Nephron (organoid): ENCODE measurements around the gene AFDN.

Source experiments
- H3K27ac Mint-ChIP-seq, 3 experiments: 2 replicates each; pipeline ENCODE4 v1.8.0; 2020; ENCODE audit warnings: mixed read lengths in 3 of 3, mild to moderate bottlenecking in 2 of 3, moderate library complexity in 1 of 3
- H3K27me3 Mint-ChIP-seq: 2 replicates; pipeline ENCODE4 v1.8.0; 2021; ENCODE audit warnings: low read depth, mild to moderate bottlenecking, moderate library complexity, mixed read lengths
- H3K36me3 Mint-ChIP-seq: 2 replicates; pipeline ENCODE4 v1.8.0; 2020; ENCODE audit warnings: low read depth, mixed read lengths
- H3K4me1 Mint-ChIP-seq: 2 replicates; pipeline ENCODE4 v1.8.0; 2020; ENCODE audit warnings: mixed read lengths
- H3K4me3 Mint-ChIP-seq, 3 experiments: 2 replicates each; pipeline ENCODE4 v1.8.0; 2020; ENCODE audit warnings: mild to moderate bottlenecking in 3 of 3, mixed read lengths in 3 of 3, moderate library complexity in 2 of 3
- H3K9me3 Mint-ChIP-seq: 2 replicates; pipeline ENCODE4 v1.8.0; 2020; ENCODE audit warnings: mixed read lengths
- TF ChIP-seq, protein P1 (sequence below), 3 experiments: fragments of 200-600 bp; sonication (generic); IDR thresholded peaks; one replicate each; pipeline ENCODE4 v1.5.0; 2021; ENCODE audit warnings: antibody characterized with exemption in 3 of 3; ENCODE audit not compliant: unreplicated experiment in 3 of 3

Gene AFDN

DNA sequence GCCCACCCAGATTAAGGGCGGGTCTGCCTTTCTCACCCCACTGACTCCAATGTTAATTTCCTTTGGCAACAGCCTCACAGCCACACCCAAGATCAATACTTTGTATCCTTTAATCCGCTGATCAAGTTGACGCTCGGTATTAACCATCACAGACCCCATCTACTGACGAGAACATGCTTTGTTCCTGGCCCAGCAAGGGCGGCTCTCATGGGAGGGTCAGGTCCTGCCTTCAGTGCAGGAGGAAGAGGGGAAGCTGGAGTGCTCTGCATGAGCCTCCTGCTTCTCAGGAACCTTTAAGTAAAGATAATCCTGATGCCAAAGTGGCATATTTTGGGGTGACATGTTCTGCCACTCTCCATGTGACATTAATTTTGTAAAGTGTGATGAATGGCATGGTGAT, 179.1 kb downstream of the AFDN start:
- H3K4me1 Mint-ChIP-seq: peaks cover 9% of the 10 kb centered on the region
- peaks cover 39% of the 10 kb centered on the region for H3K9me3 Mint-ChIP-seq
- TF ChIP-seq, protein P1, sequence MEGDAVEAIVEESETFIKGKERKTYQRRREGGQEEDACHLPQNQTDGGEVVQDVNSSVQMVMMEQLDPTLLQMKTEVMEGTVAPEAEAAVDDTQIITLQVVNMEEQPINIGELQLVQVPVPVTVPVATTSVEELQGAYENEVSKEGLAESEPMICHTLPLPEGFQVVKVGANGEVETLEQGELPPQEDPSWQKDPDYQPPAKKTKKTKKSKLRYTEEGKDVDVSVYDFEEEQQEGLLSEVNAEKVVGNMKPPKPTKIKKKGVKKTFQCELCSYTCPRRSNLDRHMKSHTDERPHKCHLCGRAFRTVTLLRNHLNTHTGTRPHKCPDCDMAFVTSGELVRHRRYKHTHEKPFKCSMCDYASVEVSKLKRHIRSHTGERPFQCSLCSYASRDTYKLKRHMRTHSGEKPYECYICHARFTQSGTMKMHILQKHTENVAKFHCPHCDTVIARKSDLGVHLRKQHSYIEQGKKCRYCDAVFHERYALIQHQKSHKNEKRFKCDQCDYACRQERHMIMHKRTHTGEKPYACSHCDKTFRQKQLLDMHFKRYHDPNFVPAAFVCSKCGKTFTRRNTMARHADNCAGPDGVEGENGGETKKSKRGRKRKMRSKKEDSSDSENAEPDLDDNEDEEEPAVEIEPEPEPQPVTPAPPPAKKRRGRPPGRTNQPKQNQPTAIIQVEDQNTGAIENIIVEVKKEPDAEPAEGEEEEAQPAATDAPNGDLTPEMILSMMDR (IDR thresholded peaks at IDR 0.05; ENCODE audit: unreplicated experiment in 3 of 3): no peak
- no peak overlapping the region for H3K27ac Mint-ChIP-seq
- H3K27me3 Mint-ChIP-seq: no peaks in the 10 kb centered on the region
- H3K4me3 Mint-ChIP-seq: no peak overlapping the region
- H3K36me3 Mint-ChIP-seq: no peaks in the 10 kb centered on the region

DNA sequence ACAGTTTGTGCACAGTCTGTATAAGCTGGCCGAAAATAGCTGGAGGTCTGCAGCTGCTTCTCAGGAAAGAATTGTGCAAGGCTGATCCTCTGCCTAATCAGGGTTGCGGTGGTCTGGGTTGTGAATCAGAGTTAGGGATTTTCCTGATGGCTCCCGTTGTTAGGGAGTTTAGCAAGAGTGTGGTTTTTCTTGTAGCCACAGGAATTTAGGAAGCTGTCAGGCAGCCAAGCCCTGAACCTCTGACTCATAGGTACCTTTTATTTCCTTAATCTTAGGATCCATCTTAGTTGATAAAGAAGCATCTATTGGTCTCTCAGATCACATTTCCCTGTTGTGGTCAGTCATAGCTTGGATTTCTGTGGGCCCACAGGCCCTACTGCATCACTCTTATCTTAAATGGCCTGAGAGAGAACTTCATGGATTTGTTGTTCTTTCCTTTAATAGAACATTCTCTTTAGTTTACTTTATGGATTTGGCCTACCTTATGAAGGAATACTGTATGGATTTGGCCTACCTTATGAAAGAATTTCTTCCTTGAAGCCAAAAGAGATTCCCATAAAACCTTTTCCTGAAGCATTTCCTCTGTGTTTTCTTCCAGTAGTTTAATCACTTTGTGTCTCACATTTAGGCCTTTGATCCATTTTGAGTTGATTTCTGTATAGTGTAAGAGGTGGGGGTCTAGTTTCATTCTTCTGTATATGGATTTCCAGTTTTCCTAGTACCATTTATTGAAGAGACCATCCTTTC, 181.1 kb downstream of the AFDN start:
- Mint-ChIP-seq H3K4me1 (peaks cover 9% of the 10 kb centered on the region), H3K27ac (peak overlapping the region in 1 of 3 experiments; percentile 12), H3K27me3 (no peaks in the 10 kb centered on the region), H3K9me3 (peaks cover 51% of the 10 kb centered on the region), H3K4me3 (no peak overlapping the region), H3K36me3 (peaks cover 7% of the 10 kb centered on the region)
- TF ChIP-seq, protein P1 (IDR thresholded peaks at IDR 0.05; ENCODE audit: unreplicated experiment in 3 of 3): no peak

DNA sequence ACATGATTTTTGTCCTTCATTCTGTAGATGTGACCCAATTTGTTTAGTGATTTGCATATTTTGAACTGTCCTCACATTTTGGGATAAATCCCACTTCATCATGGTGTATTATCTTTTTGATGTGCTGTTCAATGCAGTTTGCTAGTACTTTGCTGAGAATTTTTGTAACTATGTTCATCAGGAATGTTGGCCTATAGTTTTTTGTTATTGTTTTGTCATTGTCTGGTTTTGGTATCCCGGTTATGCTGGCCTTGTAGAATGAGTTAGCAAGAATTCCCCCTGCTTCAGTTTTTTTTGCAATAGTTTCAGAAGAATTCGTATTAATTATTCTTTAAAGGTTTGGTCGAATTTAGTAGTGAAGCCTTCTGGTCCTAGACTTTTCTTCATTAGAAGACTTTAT, 182.6 kb downstream of the AFDN start:
- Mint-ChIP-seq H3K9me3 (peaks cover 55% of the 10 kb centered on the region), H3K27ac (no peak overlapping the region), H3K36me3 (peaks cover 7% of the 10 kb centered on the region), H3K4me1 (peaks cover 14% of the 10 kb centered on the region), H3K4me3 (no peak overlapping the region), H3K27me3 (no peaks in the 10 kb centered on the region)
- TF ChIP-seq, protein P1 (IDR thresholded peaks at IDR 0.05; ENCODE audit: unreplicated experiment in 3 of 3): no peak

DNA sequence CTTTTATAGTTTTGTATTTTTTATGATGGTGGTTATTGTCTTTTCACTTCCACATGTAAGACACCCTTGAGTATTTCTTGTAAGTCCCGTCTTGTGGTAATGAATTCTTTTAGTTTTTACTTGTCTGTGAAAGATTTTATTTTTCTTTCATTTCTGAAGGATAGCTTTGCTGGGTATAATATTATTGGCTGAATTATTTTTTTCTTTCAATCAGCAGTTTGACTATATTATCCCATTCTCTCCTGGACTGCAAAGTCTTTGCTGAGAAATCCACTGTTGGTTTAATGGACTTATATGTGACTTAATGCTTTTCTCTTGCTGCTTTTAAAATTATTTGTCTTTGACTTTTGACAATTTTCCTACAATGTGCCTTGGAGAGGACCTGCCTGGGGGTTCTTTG, 184.6 kb downstream of the AFDN start:
- TF ChIP-seq, protein P1 (IDR thresholded peaks at IDR 0.05; ENCODE audit: unreplicated experiment in 3 of 3): no peak
- Mint-ChIP-seq H3K27me3 (no peaks in the 10 kb centered on the region), H3K9me3 (peaks cover 51% of the 10 kb centered on the region), H3K4me3 (no peak overlapping the region), H3K4me1 (peaks cover 33% of the 10 kb centered on the region), H3K36me3 (peaks cover 7% of the 10 kb centered on the region), H3K27ac (no peak overlapping the region)

DNA sequence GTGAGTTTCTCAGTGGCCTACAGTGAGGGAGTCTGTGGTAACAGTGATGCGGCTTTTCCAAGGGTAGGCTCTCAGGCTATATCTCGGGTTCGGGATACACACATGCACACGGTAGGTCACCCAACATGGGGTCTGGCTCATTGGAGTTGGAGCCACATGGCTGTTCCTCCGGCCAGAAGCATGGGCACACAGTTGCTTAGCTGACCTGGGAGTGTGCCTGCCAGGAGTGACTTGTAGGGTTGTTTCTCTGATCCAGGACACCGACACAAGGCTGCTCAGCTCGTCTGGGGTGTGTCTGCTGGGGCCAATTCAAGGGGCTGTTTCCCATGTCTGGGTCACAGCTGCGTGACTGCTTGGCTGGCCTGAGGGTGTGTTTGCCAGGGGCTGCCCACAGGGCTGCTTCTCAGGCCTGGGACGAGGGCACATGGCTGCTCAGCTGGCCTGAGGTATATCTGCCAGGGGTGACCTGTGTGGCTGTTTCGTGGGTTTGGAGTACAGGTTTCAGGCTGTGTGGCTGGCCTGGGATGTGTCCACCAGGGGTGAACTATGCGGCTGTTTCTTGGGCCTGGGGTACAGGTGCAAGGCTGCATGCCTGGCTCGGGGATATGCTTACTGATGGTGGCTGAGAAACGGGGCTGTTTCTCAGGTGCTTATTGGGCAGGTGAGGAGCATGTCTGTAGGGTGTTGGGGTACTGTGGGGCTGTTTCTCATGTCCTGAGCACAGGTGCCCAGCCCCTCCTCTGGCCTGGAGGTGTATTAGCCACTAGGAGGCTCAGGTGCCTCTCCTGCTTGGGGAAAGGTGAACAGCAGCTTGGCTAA, 185.9 kb downstream of the AFDN start:
- Mint-ChIP-seq H3K4me1 (peaks cover 42% of the 10 kb centered on the region), H3K27ac (no peak overlapping the region), H3K4me3 (no peak overlapping the region), H3K36me3 (peaks cover 7% of the 10 kb centered on the region), H3K9me3 (peaks cover 56% of the 10 kb centered on the region), H3K27me3 (no peaks in the 10 kb centered on the region)
- TF ChIP-seq, protein P1 (IDR thresholded peaks at IDR 0.05; ENCODE audit: unreplicated experiment in 3 of 3): no peak
